Fibroblast of skin of right biceps (primary cell): ENCODE data around the gene APAF1.

Source experiments
- DNase-seq: peaks from one replicate; pipeline ENCODE4 v3.0.0-alpha.2; 2013

The APAF1 gene

GRCh38 chr12:98769068-98769467 lies 124.0 kb downstream of the APAF1 start:
- DNase-seq, result no peak

GRCh38 chr12:98770230-98770629 lies 125.1 kb downstream of the APAF1 start:
- no peak for DNase-seq

- DNase-seq, result no peak
These were observed 127.0 kb downstream of the APAF1 start for GRCh38 chr12:98771811-98772752.

- no peak for DNase-seq
These were observed 127.7 kb downstream of the APAF1 start for GRCh38 chr12:98772818-98773217.

GRCh38 chr12:98780261-98780660 lies 135.2 kb downstream of the APAF1 start:
- peak; percentile 14 for DNase-seq

- DNase-seq, result no peak
These were observed 138.3 kb downstream of the APAF1 start for GRCh38 chr12:98783420-98783819.
